ENCODE results near the gene ACTMAP. TPM values are rescaled to one million over a fixed set of nuclear protein-coding genes. Genes with fewer than 3 reads are reported as not detected.

Gene ACTMAP
- polyA plus RNA-seq, 1 donor: 8.5 TPM

DNA sequence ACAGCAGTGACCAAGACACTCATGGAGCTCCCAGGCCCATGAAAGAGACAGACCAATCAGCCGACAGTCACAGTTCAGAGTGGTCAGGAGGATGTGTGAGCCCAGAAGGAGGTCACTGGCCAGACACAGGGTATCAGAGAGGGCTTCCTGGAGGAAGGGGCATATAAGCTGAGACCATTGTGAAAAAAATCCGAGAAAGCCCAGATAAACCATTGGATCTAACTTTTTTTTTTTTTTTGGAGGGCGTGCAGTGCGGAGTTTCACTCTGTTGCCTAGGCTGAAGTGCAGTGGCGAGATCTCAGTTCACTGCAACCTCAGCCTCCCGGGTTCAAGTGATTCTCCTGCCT, 29.2 kb downstream of the ACTMAP start:
- DNase-seq (ENCODE audit: low read depth): no peak

DNA sequence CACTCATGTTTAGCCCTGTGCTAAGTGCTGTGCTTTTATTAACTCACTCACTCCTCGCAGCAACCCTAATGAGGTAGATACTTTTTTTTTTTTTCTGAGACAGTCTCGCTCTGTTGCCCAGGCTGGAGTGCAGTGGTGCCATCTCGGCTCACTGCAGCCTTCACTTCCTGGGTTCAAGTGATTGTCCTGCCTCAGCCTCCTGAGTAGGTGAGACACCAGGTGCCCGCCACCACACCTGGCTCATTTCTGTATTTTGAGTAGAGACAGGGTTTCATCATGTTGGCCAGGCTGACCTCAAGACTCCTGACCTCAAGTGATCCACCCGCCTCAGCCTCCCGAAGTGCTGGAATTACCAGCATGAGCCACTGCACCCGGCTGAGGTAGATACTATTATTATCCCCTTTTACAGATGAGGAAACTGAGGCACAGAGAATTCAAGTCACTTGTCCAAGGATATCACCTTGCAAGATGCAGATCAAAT, 30.8 kb downstream of the ACTMAP start:
- no peak for DNase-seq (ENCODE audit: low read depth)

DNA sequence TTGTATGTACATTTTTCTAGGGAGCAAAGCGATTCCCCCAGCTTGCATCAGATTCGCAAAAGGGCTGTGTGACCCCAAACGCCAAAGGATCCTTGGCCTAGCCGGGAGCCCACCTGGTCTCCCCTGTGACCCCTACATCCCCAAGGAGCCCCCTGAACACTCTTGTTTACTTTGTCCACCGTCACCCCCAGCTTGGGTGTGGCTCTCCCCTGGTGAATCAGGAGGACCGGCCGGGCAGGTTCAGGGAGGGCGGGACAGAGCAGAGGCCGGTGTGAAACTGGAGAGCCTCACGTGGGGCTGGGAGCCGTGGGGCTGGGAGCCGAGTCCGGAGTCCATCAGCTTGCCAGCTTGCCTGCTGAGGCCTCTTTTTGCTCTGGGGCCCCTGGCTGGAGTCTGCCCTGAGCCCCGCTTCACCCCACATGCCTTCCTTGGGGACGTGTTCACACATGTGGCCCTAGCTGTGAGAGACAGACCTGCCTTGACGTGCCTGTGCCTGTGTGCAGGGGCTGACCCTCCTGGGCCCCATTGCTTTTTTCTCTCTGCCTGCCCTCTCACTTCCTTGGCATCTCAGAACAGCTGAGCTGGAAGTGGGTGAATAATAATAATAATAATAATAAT, 31.4 kb downstream of the ACTMAP start:
- DNase-seq (ENCODE audit: low read depth): no peak

DNA sequence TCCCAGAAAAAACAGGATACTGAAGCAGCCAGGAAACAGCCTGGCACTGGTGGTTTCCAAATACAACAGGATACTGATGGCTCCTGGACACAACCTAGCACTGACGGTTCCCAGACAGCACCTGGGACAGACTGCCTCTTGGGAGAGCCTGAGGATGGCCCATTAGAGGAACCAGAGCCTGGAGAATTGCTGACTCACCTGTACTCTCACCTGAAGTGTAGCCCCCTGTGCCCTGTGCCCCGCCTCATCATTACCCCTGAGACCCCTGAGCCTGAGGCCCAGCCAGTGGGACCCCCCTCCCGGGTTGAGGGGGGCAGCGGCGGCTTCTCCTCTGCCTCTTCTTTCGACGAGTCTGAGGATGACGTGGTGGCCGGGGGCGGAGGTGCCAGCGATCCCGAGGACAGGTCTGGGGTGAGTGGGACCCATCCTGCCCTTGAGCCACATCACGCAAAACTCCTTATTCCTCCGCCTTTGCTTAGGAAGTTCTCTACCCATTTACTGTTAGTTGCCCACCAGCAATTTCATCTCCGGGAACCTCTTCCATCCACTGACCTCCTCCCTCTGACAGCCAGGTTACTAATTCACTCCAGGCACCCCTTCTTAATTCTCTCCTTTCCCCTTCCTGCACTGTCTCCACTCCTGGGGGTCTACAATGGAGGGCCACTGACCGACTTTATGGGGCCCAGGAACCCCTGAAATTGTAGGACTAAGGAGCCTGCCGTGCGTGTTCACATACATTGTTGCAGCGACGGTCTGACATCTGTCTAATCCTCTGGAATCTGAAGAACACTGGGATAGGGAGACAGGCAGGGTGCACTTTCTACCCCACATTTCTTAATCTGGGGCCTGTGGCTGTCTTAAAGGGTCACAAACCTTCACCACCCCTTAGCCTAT, 32.1 kb downstream of the ACTMAP start:
- DNase-seq (ENCODE audit: low read depth): no peak

DNA sequence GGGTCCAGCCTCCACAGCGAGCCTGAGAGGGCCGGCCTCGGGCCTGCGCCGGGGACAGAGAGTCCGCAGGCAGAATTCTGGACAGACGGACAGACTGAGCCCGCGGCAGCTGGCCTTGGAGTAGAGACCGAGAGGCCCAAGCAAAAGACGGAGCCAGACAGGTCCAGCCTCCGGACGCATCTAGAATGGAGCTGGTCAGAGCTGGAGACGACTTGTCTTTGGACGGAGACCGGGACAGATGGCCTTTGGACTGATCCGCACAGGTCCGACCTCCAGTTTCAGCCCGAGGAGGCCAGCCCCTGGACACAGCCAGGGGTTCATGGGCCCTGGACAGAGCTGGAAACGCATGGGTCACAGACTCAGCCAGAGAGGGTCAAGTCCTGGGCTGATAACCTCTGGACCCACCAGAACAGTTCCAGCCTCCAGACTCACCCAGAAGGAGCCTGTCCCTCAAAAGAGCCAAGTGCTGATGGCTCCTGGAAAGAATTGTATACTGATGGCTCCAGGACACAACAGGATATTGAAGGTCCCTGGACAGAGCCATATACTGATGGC, 32.9 kb downstream of the ACTMAP start:
- DNase-seq (ENCODE audit: low read depth): no peak

DNA sequence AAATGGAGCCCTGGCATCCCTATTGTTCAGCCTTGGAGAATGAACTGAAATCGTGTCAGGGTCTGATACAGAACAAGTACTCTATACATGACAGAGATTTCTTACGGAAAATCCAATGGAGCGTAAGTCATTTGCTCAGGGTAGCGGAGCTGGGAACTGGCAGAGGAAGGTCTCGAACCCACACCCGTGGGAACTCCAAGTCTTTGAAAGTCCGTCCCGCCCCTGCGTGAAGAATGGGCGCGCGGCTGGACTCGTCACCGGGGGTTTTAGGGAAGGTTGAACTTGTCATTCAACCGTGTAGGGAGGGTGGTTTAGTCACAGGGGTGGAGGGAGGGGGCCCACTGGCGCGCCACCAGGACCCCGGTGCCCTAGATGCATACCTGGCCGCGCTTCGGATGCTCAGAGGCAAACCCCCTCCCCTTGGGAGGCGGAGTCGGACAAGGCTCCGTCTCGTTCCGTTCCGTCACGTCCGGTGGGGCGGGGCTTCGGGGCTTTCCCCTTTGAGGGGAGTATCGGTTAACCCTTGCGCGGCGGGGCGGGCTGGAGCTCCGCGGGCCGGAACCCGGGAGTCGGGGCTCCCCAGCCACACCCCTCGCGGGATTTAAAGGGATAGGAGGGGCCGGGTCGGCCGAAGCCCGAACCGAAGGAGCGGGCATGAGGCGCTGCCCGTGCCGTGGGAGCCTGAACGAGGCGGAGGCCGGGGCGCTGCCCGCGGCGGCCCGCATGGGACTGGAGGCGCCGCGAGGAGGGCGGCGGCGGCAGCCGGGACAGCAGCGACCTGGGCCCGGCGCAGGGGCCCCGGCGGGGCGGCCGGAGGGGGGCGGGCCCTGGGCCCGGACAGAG, 33.6 kb downstream of the ACTMAP start, which contains the start of the genes COQ8B and ITPKC:
Gene COQ8B (minus strand): TSS at position 405 of the 843 bp plus-strand sequence. CDS start 2,254 bp downstream, outside the sequence.
Gene ITPKC (plus strand): TSS at position 631 of the 843 bp plus-strand sequence. CDS start 24 bp downstream, at position 655.
- DNase-seq (ENCODE audit: low read depth): peak; percentile 95

DNA sequence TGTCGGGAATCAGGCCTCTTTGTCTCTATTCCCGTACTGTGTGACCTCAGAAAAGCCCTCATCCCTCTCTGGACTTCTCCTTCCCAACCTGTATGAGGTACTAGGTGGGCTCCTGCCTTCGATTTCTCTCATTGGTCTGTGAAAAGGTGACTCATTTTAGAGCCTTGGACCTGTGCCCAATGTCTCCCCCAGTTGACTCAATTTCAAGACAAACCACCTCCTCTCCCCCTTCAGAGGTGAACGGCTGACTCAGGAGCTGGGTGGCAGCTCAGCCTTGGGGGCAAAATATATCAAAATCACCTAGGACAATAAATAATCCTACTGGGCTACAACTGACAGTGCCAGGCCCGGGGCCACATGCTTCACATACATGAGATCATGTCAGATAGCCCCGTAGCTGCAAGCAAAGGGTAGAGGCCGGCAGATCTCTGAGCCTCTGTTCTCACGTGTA, 34.2 kb downstream of the ACTMAP start:
- DNase-seq (ENCODE audit: low read depth): no peak

DNA sequence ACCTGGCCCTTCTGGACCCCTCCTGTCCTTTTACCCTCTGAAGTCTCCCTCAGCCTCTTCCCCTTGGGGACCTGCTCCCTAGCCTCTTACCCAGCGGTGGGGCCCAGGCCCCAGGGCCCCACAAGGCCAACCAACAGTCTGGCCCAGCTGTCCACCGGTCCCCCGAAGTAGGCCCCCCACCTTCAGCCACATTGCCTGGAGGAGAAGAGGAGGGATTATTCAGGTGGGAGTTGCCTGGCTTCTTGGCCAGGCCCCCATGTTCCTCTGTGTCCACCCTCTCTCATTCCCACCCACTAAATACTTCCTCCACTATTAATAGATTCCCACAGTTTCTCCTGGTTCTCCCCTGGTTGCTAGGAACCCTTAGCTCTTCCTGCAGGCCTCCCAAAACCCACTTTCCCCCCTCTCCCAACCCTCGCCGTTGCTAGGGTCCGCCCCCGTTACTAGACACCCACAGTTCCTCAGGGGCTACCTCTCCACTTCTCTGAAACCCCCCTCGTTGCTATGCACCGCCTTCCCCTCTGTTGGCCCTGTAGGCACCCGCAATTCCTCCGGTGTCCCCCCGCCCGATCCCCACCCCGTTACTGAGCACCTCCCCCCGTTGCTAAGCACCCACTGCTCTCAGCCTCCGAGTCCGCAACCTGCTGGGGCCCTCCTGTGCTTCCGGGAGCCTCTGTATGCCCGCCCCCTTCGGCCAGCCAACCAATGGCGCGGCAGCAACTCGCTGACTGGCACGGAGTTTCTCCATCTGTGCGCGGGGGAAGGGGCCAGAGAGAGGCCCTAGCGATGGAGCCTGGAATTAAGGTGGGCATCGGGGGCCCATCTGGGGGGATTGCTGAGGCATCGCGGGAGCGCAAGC, 35.6 kb downstream of the ACTMAP start:
- DNase-seq (ENCODE audit: low read depth): peak; percentile 80

DNA sequence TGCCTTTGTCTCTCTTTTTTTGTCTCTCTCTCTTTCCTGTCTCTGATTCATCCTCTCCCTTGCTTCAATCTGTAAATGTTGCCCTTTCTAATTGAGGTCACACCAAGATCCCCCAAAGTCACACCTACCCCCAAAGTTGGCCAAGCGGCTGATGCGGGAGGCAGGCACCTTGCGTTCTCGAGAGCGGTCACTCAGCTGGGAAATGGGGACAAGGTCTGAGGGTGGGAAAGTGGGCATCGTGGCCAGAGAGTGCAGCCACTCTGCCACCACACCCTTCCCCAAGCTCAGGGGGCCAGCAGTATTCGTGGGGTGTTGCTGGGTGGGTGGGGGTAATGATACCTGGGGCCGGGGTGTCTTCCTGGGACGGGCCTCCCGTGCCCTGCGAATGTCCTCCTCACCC, 36.3 kb downstream of the ACTMAP start:
- no peak for DNase-seq (ENCODE audit: low read depth)

DNA sequence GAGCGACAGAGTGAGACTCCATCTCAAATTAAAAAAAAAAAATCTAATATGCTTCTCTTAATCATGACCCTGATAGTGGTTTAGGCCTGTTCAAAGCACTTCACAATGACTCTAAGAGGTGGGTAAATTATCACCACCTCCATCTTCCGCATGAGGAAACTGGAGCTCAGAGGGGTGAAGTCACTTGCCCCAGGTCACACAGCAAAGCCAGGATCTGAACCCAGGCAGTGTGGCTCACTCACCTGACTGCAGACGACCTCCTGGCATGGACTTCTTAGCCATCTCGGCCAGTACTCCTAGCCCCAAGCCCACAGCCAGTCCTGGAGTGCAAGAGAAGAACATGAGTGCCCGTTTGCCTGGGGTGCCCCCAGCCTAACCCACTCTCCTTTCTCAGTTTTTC, 40.5 kb downstream of the ACTMAP start:
- DNase-seq (ENCODE audit: low read depth): no peak

DNA sequence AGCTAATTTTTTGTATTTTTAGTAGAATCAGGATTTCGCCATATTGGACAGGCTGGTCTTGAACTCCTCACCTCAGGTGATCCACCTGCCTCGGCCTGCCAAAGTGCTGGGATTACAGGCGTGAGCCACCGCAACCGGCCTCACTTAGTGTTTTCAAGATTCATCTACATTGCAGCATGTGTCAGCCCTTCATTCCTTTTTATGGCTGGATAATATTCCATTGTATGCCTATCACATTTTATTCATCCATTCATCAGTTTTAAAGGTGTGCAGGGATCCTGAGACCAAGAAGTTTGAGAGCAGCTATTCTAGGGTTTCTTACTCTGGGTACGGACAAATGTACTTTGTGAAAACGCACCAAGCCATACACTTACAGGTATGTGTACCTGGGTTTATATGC, 42.7 kb downstream of the ACTMAP start:
- no peak for DNase-seq (ENCODE audit: low read depth)

DNA sequence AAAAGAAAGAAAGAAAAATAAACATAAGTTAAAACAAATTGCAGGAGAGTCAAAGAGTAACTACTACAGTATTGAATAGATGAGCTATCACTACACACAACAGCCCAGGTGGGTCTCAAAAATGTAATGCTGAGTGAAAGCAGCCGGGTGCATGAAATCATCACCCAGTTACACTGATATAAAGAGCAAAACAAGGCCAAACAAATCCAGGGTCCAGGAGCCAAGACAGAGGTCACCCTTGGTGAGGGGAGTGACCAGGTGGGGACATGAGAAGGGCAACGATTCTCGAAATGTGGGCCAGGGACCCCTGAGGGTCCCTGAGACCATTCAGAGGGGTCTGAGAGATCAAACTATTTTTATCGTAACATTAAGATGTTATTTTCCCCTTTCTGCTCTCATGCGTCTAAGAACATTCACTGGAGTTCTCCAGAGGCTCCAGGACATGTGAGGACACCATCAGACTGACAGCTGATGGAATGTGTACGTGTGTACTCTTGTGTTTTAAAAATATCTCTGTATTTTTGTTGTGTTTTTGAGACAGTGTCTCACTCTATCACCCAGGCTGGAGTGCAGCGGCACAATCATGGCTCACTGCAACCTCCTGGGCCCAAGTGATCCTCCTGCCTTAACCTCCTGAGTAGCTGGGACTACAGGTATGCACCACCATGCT, 44.2 kb downstream of the ACTMAP start:
- DNase-seq (ENCODE audit: low read depth): no peak

DNA sequence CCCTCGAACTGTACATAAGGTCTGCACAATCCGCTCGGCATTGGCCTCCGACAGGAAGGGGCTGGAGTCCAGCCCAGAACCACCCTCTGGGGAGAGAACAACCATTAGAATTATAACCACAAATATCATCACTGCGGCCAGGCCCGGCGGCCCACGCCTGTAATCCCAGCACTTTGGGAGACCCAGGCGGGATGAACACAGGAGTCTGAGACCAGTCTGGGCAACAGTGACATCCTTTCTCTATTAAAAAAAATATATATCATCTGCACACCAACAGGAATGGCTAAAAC, 45.0 kb downstream of the ACTMAP start:
- DNase-seq (ENCODE audit: low read depth): no peak

DNA sequence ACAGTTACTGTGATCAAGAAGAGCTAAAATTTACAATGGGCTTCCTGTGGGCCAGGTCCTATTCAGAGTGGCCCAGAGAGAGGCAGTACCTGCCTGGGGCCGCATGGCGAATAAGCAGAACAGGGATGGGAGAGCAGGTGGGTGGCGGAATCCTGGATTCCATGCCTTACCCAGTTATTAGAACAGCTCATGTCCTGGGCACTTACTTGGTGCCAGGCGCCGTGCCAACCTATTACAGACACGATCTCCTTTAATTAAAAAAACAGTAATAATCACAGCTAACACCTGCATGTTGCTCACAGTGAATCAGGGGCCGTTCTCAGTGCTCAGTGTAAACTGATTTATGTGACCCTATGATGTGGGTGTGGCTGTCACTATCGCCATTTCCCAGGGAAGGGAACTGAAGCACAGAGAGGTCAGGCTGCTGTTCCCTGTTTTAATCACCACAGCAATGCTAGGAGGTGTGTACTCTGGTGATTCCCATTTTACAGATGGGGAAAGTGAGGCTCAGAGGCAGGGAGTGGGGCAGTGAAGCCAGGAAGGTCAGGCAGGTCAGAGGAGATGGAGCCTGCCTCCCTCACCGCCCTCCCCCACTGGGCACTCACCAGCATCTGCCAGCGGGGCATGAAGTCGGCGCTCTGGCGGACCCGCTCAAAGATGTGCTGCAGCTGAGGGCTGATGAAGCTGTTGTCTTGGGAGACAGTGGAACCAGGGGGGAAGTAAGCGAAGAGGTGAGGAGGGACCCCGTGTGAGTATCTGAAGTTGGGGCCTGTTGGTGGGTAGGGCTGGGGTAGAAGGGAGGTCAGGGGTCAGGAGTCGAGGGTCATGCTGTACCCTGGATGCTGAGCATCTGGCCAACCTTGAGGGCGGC, 45.6 kb downstream of the ACTMAP start:
- DNase-seq (ENCODE audit: low read depth): no peak

DNA sequence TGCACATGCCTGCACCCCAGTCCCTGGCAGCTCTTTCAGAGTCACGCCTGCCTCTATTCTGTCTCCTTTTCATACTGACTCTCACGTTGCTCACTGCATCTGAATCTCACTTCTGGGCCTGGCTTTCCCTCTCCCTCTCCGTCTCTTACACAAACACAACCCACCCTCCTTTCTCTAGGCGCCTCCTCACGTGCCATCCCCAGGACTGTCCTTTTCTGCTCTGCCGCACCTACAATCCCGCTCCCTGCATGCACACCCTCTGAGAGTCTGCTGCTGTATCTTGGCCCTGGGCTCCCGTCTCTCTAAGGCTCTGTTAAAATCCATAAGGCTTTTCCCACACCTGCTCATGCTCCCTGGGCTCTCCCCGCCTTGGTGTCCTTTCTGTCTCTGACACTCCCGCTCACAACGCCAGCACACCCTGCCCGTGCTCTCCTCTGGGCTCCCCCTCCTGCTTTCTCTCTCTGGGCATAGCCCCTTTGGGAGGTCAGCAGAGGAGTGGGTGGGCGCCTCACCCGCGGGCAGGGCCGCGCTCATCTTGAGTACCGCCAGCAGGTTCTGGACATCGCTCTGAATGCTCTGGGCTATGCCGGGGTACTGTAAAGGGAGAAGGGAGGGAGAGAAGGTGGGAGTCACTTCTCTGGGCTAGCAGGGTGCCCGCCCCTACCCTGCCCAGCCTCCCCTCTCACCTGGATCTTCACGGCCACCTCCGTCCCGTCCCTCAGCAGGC, 47.1 kb downstream of the ACTMAP start:
- no peak for DNase-seq (ENCODE audit: low read depth)

DNA sequence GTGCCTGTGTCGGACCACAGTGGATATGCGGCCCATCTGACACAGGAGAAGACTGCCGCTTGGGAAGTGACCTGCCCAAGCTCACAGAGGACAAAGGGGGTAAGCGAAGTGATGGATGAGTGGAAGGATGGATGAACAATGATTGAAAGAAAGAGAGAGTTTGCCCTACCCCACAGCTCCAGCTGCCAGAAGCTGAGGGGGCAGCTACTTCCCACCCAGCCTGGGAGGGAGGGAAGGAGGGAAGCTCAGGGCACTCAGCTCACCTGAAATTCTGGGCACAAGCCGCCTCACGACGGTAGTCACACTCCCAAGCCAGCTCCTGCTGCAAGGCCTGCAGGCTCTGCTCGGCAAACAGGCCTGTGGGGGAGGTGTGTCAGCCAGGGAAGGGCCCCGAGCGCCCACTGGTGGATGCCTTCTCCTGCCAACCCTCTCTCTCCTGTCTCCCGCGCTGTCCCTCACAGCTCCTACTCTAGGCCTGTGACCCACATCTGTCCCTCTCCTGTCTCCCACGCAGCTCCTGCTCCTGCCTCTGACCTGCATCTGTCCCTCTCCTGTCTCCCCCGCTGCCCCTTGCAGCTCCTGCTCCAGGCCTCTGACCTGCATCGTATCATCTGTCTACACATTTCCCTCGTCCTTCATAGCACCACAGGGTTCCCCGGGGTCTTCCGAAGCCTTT, 47.8 kb downstream of the ACTMAP start:
- DNase-seq (ENCODE audit: low read depth): no peak

DNA sequence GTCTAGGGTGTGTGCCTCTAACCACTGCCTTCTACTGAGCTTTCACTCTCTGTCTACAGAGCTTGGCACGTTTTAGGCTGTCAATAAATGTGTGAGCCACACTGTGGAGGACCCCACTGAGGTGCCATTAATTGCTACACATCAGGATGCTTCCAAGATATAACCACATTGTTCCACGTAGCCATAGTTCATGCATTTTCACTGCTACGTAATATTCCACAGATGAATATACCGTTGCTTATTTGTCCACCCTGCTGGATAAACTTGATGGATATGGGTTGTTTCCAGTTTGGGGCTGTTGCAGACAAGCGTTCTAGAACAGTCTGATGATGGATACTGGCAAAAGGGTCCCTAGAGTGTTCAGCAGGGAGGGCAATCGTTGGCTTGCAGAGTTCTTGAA, 48.5 kb downstream of the ACTMAP start:
- DNase-seq (ENCODE audit: low read depth): no peak

DNA sequence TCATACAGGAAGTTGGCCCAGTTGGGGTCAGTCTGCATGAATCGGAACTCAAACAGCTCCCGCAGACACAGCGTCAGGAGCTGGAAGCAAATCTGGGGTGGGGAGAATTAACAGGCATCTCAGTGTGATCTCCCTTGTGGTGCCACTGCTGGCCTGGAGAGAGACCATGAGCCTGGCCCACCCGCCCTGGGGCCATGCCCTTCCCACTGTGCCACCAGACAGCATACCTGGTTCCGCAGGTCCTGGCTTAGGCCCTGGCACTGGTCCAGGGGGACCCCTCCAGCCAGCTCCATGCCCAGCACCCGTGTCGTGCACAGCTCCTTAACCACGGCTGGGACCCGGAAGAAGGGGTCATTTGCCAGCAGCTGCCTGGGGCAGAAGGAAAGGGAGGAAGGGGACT, 50.2 kb downstream of the ACTMAP start:
- no peak for DNase-seq (ENCODE audit: low read depth)
